Measurements from ENCODE around the gene KANSL1L. TPM values are rescaled to one million over a fixed set of nuclear protein-coding genes. Genes with fewer than 3 reads are reported as not detected.

KANSL1L gene
- total RNA-seq, 2 experiments from 2014 or later, result 4.6 to 6.3 TPM

Other genes starting within 250 kb of the KANSL1L start
- gene RPE, start 168.8 kb downstream of the KANSL1L start, total RNA-seq, result 10 to 100 TPM; 40.8 to 43.7 TPM
- gene ACADL, start 54.0 kb upstream of the KANSL1L start, total RNA-seq, result not detected
- gene MYL1, start 143.8 kb upstream of the KANSL1L start, total RNA-seq, result not detected